Mesenchymal stem cell (in vitro differentiated cells and primary cell): Measurements from ENCODE around the gene KLKB1.
A peak's percentile ranks its signal among the peaks of the same experiment; 100 is the strongest.

Experiments
- DNase-seq: peaks from one replicate; pipeline ENCODE4 v3.0.0-alpha.2; 2013
- H2AFZ ChIP-seq: one replicate; pipeline ENCODE4 v1.6.1; 2013; ENCODE audit warnings: low read depth, mild to moderate bottlenecking, control low read depth, inconsistent platforms, low read length, moderate library complexity
- H2AK5ac ChIP-seq: 2 replicates; pipeline ENCODE4 v1.6.1; 2013; ENCODE audit warnings: low read length, moderate library complexity, mild to moderate bottlenecking, inconsistent platforms; ENCODE audit not compliant: severe bottlenecking
- H2BK120ac ChIP-seq: one replicate; pipeline ENCODE4 v1.6.1; 2013; ENCODE audit warnings: low read depth, mild to moderate bottlenecking, inconsistent platforms, low read length, moderate library complexity
- H2BK12ac ChIP-seq, 2 experiments: one replicate each; pipeline ENCODE4 v1.6.1; 2013; ENCODE audit warnings: inconsistent platforms in 2 of 2, low read length in 2 of 2, mild to moderate bottlenecking in 2 of 2, moderate library complexity in 2 of 2, control low read depth in 1 of 2
- H2BK15ac ChIP-seq: one replicate; pipeline ENCODE4 v1.6.1; 2013; ENCODE audit warnings: mild to moderate bottlenecking, low read depth, inconsistent platforms; ENCODE audit not compliant: poor library complexity, severe bottlenecking
- H2BK5ac ChIP-seq: 2 replicates; pipeline ENCODE4 v1.6.1; 2013; ENCODE audit warnings: low read depth, mild to moderate bottlenecking, low read length, control low read depth, inconsistent platforms; ENCODE audit not compliant: poor library complexity, severe bottlenecking
- H3K14ac ChIP-seq, 2 experiments: one replicate each; pipeline ENCODE4 v1.6.1; 2013; ENCODE audit warnings: inconsistent platforms in 2 of 2, low read length in 2 of 2, control low read depth in 1 of 2, mild to moderate bottlenecking in 1 of 2, moderate library complexity in 1 of 2
- H3K18ac ChIP-seq, 2 experiments: one replicate each; pipeline ENCODE4 v1.6.1; 2013; ENCODE audit warnings: inconsistent platforms in 2 of 2, low read length in 2 of 2, control low read depth in 1 of 2, low read depth in 1 of 2, mild to moderate bottlenecking in 1 of 2
- H3K23ac ChIP-seq, 2 experiments: one replicate each; pipeline ENCODE4 v1.6.1; 2013; ENCODE audit warnings: inconsistent platforms in 2 of 2, low read length in 2 of 2, mild to moderate bottlenecking in 2 of 2, moderate library complexity in 2 of 2, control low read depth in 1 of 2
- H3K27ac ChIP-seq: 2 replicates; pipeline ENCODE4 v1.5.1; 2013; ENCODE audit warnings: mild to moderate bottlenecking, moderate library complexity, low read length, control low read depth, inconsistent platforms; ENCODE audit not compliant: poor library complexity, severe bottlenecking
- H3K27me3 ChIP-seq, 2 experiments: 2 replicates each; pipeline versions ENCODE4 v1.6.1 to v1.7.0; 2013; ENCODE audit warnings: low read length in 2 of 2, mild to moderate bottlenecking in 2 of 2, moderate library complexity in 2 of 2, control low read depth in 1 of 2, inconsistent platforms in 1 of 2; ENCODE audit not compliant: control insufficient read depth in 1 of 2, insufficient read depth in 1 of 2
- H3K36me3 ChIP-seq, 2 experiments: 2 replicates each; pipeline versions ENCODE4 v1.6.1 to v1.7.0; 2013; ENCODE audit warnings: low read length in 2 of 2, control low read depth in 1 of 2, inconsistent platforms in 1 of 2, low read depth in 1 of 2, mild to moderate bottlenecking in 1 of 2; ENCODE audit not compliant: insufficient read depth in 2 of 2, control insufficient read depth in 1 of 2
- H3K4ac ChIP-seq, 2 experiments: one replicate each; pipeline ENCODE4 v1.6.1; 2013; ENCODE audit warnings: inconsistent platforms in 2 of 2, low read length in 2 of 2, mild to moderate bottlenecking in 2 of 2, moderate library complexity in 2 of 2, control low read depth in 1 of 2, low read depth in 1 of 2
- H3K4me1 ChIP-seq: 2 replicates; pipeline ENCODE4 v1.6.1; 2013; ENCODE audit warnings: low read depth, low read length, control low read depth; ENCODE audit not compliant: control insufficient read depth, insufficient read depth
- H3K4me2 ChIP-seq: 2 replicates; pipeline ENCODE4 v1.6.1; 2013; ENCODE audit warnings: low read length, mild to moderate bottlenecking, inconsistent platforms; ENCODE audit not compliant: poor library complexity, severe bottlenecking
- H3K4me3 ChIP-seq, 2 experiments: 2 replicates each; pipeline versions ENCODE4 v1.5.1 to v1.7.0; 2013; ENCODE audit warnings: low read length in 2 of 2, mild to moderate bottlenecking in 2 of 2, control low read depth in 1 of 2, low read depth in 1 of 2; ENCODE audit not compliant: insufficient read depth in 1 of 2
- H3K79me1 ChIP-seq: replicated peaks from 2 replicates; pipeline ENCODE4 v1.6.1; 2013; ENCODE audit warnings: mild to moderate bottlenecking, control low read depth, low read length, inconsistent platforms; ENCODE audit not compliant: poor library complexity, severe bottlenecking
- H3K9ac ChIP-seq: 2 replicates; pipeline ENCODE4 v1.7.0; 2013; ENCODE audit warnings: mild to moderate bottlenecking, low read length, moderate library complexity
- H3K9me3 ChIP-seq: 2 replicates; pipeline ENCODE4 v1.7.0; 2013; ENCODE audit warnings: mild to moderate bottlenecking, low read length; ENCODE audit not compliant: control insufficient read depth
- H4K8ac ChIP-seq: one replicate; pipeline ENCODE4 v1.6.1; 2013; ENCODE audit warnings: inconsistent platforms, mild to moderate bottlenecking, low read length, moderate library complexity
- H4K91ac ChIP-seq: one replicate; pipeline ENCODE4 v1.6.1; 2013; ENCODE audit warnings: mild to moderate bottlenecking, low read length, inconsistent platforms
- WGBS: methylation state at CpG from one replicate; pipeline ENCODE4 v1.1.7; 2013; ENCODE audit warnings: mixed read lengths; 5-methylcytosine and 5-hydroxymethylcytosine counted together

The KLKB1 gene

GRCh38 chr4:186200516-186200915 lies 26.8 kb upstream of the KLKB1 start:
- 83% methylated on average over 2 of the region's 6 CpGs for WGBS

GRCh38 chr4:186201010-186201409 lies 26.3 kb upstream of the KLKB1 start:
- no peak overlapping the region for H2AK5ac ChIP-seq
- H3K27me3 ChIP-seq: no peaks in the 10 kb centered on the region
- H3K14ac ChIP-seq: no peak overlapping the region
- H3K79me1 ChIP-seq: no peaks in the 10 kb centered on the region
- H3K36me3 ChIP-seq: peaks cover 3 to 49% of the 10 kb centered on the region in 2 experiments
- H2BK15ac ChIP-seq: no peak overlapping the region
- H3K9ac ChIP-seq: no peak overlapping the region
- no peaks in the 10 kb centered on the region for H3K9me3 ChIP-seq
- no peak overlapping the region for H4K8ac ChIP-seq
- no peak overlapping the region for H2BK12ac ChIP-seq
- H3K4me2 ChIP-seq: no peak overlapping the region
- no peaks in the 10 kb centered on the region for H3K4me1 ChIP-seq
- H4K91ac ChIP-seq: no peak overlapping the region
- H3K4me3 ChIP-seq: no peak overlapping the region
- no peak overlapping the region for H3K23ac ChIP-seq
- no peak overlapping the region for H3K18ac ChIP-seq
- no peak overlapping the region for H2AFZ ChIP-seq
- no peak overlapping the region for H3K27ac ChIP-seq
- no peak overlapping the region for H2BK5ac ChIP-seq
- H2BK120ac ChIP-seq: no peak overlapping the region
- no peak for DNase-seq
- H3K4ac ChIP-seq: no peak overlapping the region
- WGBS: 94% methylated on average over 4 of the region's 7 CpGs

More at GRCh38 chr4:186200516-186200915, 26.8 kb upstream of the KLKB1 start:
- Histone ChIP-seq H3K4ac (no peak overlapping the region), H3K23ac (no peak overlapping the region), H4K8ac (no peak overlapping the region), H3K79me1 (no peaks in the 10 kb centered on the region), H2AK5ac (no peak overlapping the region), H3K36me3 (peaks cover 3 to 49% of the 10 kb centered on the region in 2 experiments), H3K18ac (no peak overlapping the region), H3K14ac (no peak overlapping the region), H3K27ac (no peak overlapping the region), H3K9ac (no peak overlapping the region), H2BK5ac (no peak overlapping the region), H3K9me3 (no peaks in the 10 kb centered on the region), H3K4me1 (no peaks in the 10 kb centered on the region), H2BK120ac (no peak overlapping the region), H4K91ac (no peak overlapping the region), H3K27me3 (no peaks in the 10 kb centered on the region), H2BK15ac (no peak overlapping the region), H3K4me3 (no peak overlapping the region), H2BK12ac (no peak overlapping the region), H3K4me2 (no peak overlapping the region), H2AFZ (no peak overlapping the region)
- DNase-seq: no peak

GRCh38 chr4:186201535-186202230 lies 25.6 kb upstream of the KLKB1 start:
- no peak overlapping the region for H2BK5ac ChIP-seq
- no peak overlapping the region for H3K18ac ChIP-seq
- H3K4me3 ChIP-seq: no peak overlapping the region
- no peaks in the 10 kb centered on the region for H3K4me1 ChIP-seq
- H3K4ac ChIP-seq: no peak overlapping the region
- no peak overlapping the region for H4K8ac ChIP-seq
- no peak overlapping the region for H2BK120ac ChIP-seq
- no peak overlapping the region for H2BK12ac ChIP-seq
- 58% methylated on average over 9 of the region's 9 CpGs for WGBS
- H3K9ac ChIP-seq: peak overlapping the region; percentile 25
- H2AK5ac ChIP-seq: no peak overlapping the region
- peak; percentile 17 for DNase-seq
- H2BK15ac ChIP-seq: no peak overlapping the region
- H3K79me1 ChIP-seq: no peaks in the 10 kb centered on the region
- no peak overlapping the region for H2AFZ ChIP-seq
- no peak overlapping the region for H3K27ac ChIP-seq
- H4K91ac ChIP-seq: no peak overlapping the region
- no peaks in the 10 kb centered on the region for H3K9me3 ChIP-seq
- no peak overlapping the region for H3K23ac ChIP-seq
- no peak overlapping the region for H3K14ac ChIP-seq
- H3K4me2 ChIP-seq: no peak overlapping the region
- H3K27me3 ChIP-seq: no peaks in the 10 kb centered on the region
- peaks cover 3 to 43% of the 10 kb centered on the region in 2 experiments for H3K36me3 ChIP-seq

- Histone ChIP-seq H3K79me1 (no peaks in the 10 kb centered on the region), H2BK120ac (no peak overlapping the region), H3K4me2 (no peak overlapping the region), H3K14ac (no peak overlapping the region), H4K91ac (no peak overlapping the region), H3K9me3 (no peaks in the 10 kb centered on the region), H3K36me3 (peaks cover 0 to 33% of the 10 kb centered on the region in 2 experiments), H2AFZ (no peak overlapping the region), H2BK15ac (no peak overlapping the region), H3K4ac (no peak overlapping the region), H3K4me3 (no peak overlapping the region), H3K18ac (no peak overlapping the region), H4K8ac (no peak overlapping the region), H3K9ac (no peak overlapping the region), H2AK5ac (no peak overlapping the region), H2BK5ac (no peak overlapping the region), H2BK12ac (no peak overlapping the region), H3K27ac (no peak overlapping the region), H3K27me3 (no peaks in the 10 kb centered on the region), H3K4me1 (no peaks in the 10 kb centered on the region), H3K23ac (no peak overlapping the region)
- DNase-seq: no peak
- 88% methylated on average over 8 of the region's 8 CpGs for WGBS
Observed at GRCh38 chr4:186202490-186203140, 24.7 kb upstream of the KLKB1 start.
